CD4-positive, alpha-beta memory T cell (primary cell): ENCODE results near the gene TBX4. TPM values are rescaled to one million over a fixed set of nuclear protein-coding genes. Genes with fewer than 3 reads are reported as not detected.
"Not testable (repeated sequence)": the region's sequence is repeated elsewhere in the genome, so short reads cannot be mapped to it uniquely, and the experiment has no call there.

Experiments used
- CTCF ChIA-PET: fragments of 350-600 bp; sonication (Branson Sonifier 250); formaldehyde crosslinking; loops from one replicate; lab custom pipeline; 2021; ENCODE audit warnings: inconsistent platforms; ENCODE audit not compliant: partially characterized antibody; lab: Charles Lee
- POLR2A ChIA-PET: fragments of 350-600 bp; sonication (Branson Sonifier 250); formaldehyde crosslinking; loops from one replicate; lab custom pipeline; 2021; ENCODE audit not compliant: partially characterized antibody; lab: Charles Lee
- DNase-seq, 5 donors: peaks; one replicate each; pipeline versions ENCODE4 v3.0.0 to v3.0.0-alpha.2; 2020 to 2022; ENCODE audit warnings: mixed read lengths in 1 of 5
- H3K27ac ChIP-seq: one replicate; pipeline ENCODE4 v1.7.0; 2013; ENCODE audit warnings: low read depth, low read length
- H3K27me3 ChIP-seq: 2 replicates; pipeline ENCODE4 v1.7.0; 2013; ENCODE audit warnings: mild to moderate bottlenecking, low read length, moderate library complexity; ENCODE audit not compliant: insufficient read depth
- H3K36me3 ChIP-seq: 2 replicates; pipeline ENCODE4 v1.7.0; 2013; ENCODE audit warnings: mild to moderate bottlenecking, low read length, moderate library complexity; ENCODE audit not compliant: insufficient read depth
- H3K4me1 ChIP-seq: 2 replicates; pipeline ENCODE4 v1.7.0; 2013; ENCODE audit warnings: mild to moderate bottlenecking, low read length, moderate library complexity; ENCODE audit not compliant: insufficient read depth
- H3K4me3 ChIP-seq, 2 donors: one replicate each; pipeline ENCODE4 v1.7.0; 2013; ENCODE audit warnings: low read length in 2 of 2, mild to moderate bottlenecking in 1 of 2
- H3K9me3 ChIP-seq, 2 donors: one replicate each; pipeline ENCODE4 v1.7.0; 2013; ENCODE audit warnings: low read length in 2 of 2, control low read depth in 1 of 2; ENCODE audit not compliant: control insufficient read depth in 1 of 2
- H3K27ac Mint-ChIP-seq, 7 donors: one replicate each; pipeline ENCODE4 v1.8.0; 2020 to 2021; ENCODE audit warnings: mixed read lengths in 7 of 7, mild to moderate bottlenecking in 6 of 7, inconsistent platforms in 3 of 7, moderate library complexity in 3 of 7
- H3K27me3 Mint-ChIP-seq, 2 donors: one replicate each; pipeline ENCODE4 v1.8.0; 2020 to 2021; ENCODE audit warnings: mixed read lengths in 2 of 2
- H3K36me3 Mint-ChIP-seq, 2 donors: one replicate each; pipeline ENCODE4 v1.8.0; 2020 to 2021; ENCODE audit warnings: mixed read lengths in 2 of 2, inconsistent platforms in 1 of 2, mild to moderate bottlenecking in 1 of 2
- H3K4me1 Mint-ChIP-seq, 4 donors: one replicate each; pipeline ENCODE4 v1.8.0; 2020 to 2021; ENCODE audit warnings: mixed read lengths in 4 of 4, mild to moderate bottlenecking in 1 of 4
- H3K4me3 Mint-ChIP-seq, 8 donors: one replicate each; pipeline ENCODE4 v1.8.0; 2020 to 2021; ENCODE audit warnings: mixed read lengths in 8 of 8, mild to moderate bottlenecking in 7 of 8, moderate library complexity in 6 of 8, inconsistent platforms in 3 of 8
- H3K9me3 Mint-ChIP-seq, 8 donors: one replicate each; pipeline ENCODE4 v1.8.0; 2020 to 2021; ENCODE audit warnings: mixed read lengths in 8 of 8, mild to moderate bottlenecking in 5 of 8, inconsistent platforms in 3 of 8, moderate library complexity in 1 of 8
- intact Hi-C: fragments of 100-400 bp; cut with micrococcal nuclease; formaldehyde crosslinking; loops from one replicate; pipeline ENCODE4 v1.15.1; 2023
- polyA plus RNA-seq, 2 donors: library from polyadenylated mRNA; unstranded; fragments of 300-500 nt; fragmentation: Illumina TruSeq; gene quantifications; one replicate each; pipeline ENCODE4 v1.2.3, GENCODE V29; 2021
- total RNA-seq, 2 experiments: library from RNA; stranded (reverse); gene quantifications; one replicate each; pipeline ENCODE4 v1.2.3, GENCODE V29; 2021

The TBX4 gene
- total and polyA plus RNA-seq, 4 experiments from 2014 or later: not detected

GRCh38 chr17:61508912-61509311 lies 56.7 kb downstream of the TBX4 start:
- no peak overlapping the region for H3K27ac ChIP-seq
- no peaks in the 10 kb centered on the region for H3K27me3 ChIP-seq
- intact Hi-C loops: no loop called here
- DNase-seq: no peak
- H3K36me3 ChIP-seq: no peaks in the 10 kb centered on the region
- POLR2A ChIA-PET: no interaction called here
- H3K4me3 ChIP-seq: no peak overlapping the region
- no peaks in the 10 kb centered on the region for H3K4me1 ChIP-seq
- no peak overlapping the region for H3K27ac Mint-ChIP-seq
- H3K36me3 Mint-ChIP-seq: no peaks in the 10 kb centered on the region
- H3K4me1 Mint-ChIP-seq: no peaks in the 10 kb centered on the region
- no peaks in the 10 kb centered on the region for H3K9me3 ChIP-seq
- H3K4me3 Mint-ChIP-seq: no peak overlapping the region
- H3K27me3 Mint-ChIP-seq: peaks cover 20 to 25% of the 10 kb centered on the region in 2 donors
- CTCF ChIA-PET: no interaction called here
- no peaks in the 10 kb centered on the region for H3K9me3 Mint-ChIP-seq

GRCh38 chr17:61509454-61509853 lies 57.2 kb downstream of the TBX4 start:
- H3K4me3 Mint-ChIP-seq, H3K36me3 ChIP-seq, H3K27me3 ChIP-seq, H3K4me1 ChIP-seq, POLR2A ChIA-PET, H3K36me3 Mint-ChIP-seq, H3K9me3 ChIP-seq, CTCF ChIA-PET, H3K27ac Mint-ChIP-seq, H3K9me3 Mint-ChIP-seq, H3K4me3 ChIP-seq, H3K27ac ChIP-seq, H3K4me1 Mint-ChIP-seq, intact Hi-C loops, DNase-seq: not testable (repeated sequence)
- peaks cover 16 to 26% of the 10 kb centered on the region in 2 donors for H3K27me3 Mint-ChIP-seq

GRCh38 chr17:61510237-61510636 lies 58.0 kb downstream of the TBX4 start:
- H3K27ac Mint-ChIP-seq: no peak overlapping the region
- H3K4me3 Mint-ChIP-seq: no peak overlapping the region
- Histone ChIP-seq H3K9me3 (no peaks in the 10 kb centered on the region), H3K36me3 (no peaks in the 10 kb centered on the region), H3K27ac (no peak overlapping the region), H3K4me1 (no peaks in the 10 kb centered on the region), H3K27me3 (no peaks in the 10 kb centered on the region), H3K4me3 (no peak overlapping the region)
- ChIA-PET POLR2A (no interaction called here), CTCF (interaction anchor here (1.3 kb wide), 1 partner anchor 64 kb away, joined by 3 read pairs; no protein-coding TSS in a partner anchor)
- H3K4me1 Mint-ChIP-seq: no peaks in the 10 kb centered on the region
- no peaks in the 10 kb centered on the region for H3K36me3 Mint-ChIP-seq
- no peaks in the 10 kb centered on the region for H3K9me3 Mint-ChIP-seq
- intact Hi-C loops: no loop called here
- H3K27me3 Mint-ChIP-seq: peaks cover 11 to 23% of the 10 kb centered on the region in 2 donors
- DNase-seq: no peak

- no peak overlapping the region for H3K4me3 Mint-ChIP-seq
- Histone ChIP-seq H3K36me3 (no peaks in the 10 kb centered on the region), H3K4me1 (no peaks in the 10 kb centered on the region), H3K4me3 (no peak overlapping the region), H3K27ac (no peak overlapping the region), H3K9me3 (no peaks in the 10 kb centered on the region), H3K27me3 (no peaks in the 10 kb centered on the region)
- H3K9me3 Mint-ChIP-seq: no peaks in the 10 kb centered on the region
- H3K4me1 Mint-ChIP-seq: no peaks in the 10 kb centered on the region
- H3K27me3 Mint-ChIP-seq: peaks cover 8 to 19% of the 10 kb centered on the region in 2 donors
- ChIA-PET POLR2A (no interaction called here), CTCF (interaction anchor here (1.3 kb wide), 1 partner anchor 63 kb away, joined by 3 read pairs; no protein-coding TSS in a partner anchor)
- DNase-seq: no peak
- no peak overlapping the region for H3K27ac Mint-ChIP-seq
- intact Hi-C loops: no loop called here
- H3K36me3 Mint-ChIP-seq: no peaks in the 10 kb centered on the region
These were observed 58.8 kb downstream of the TBX4 start for GRCh38 chr17:61510991-61511390.

GRCh38 chr17:61511480-61512182 lies 59.4 kb downstream of the TBX4 start:
- H3K9me3 ChIP-seq: no peaks in the 10 kb centered on the region
- no peaks in the 10 kb centered on the region for H3K36me3 ChIP-seq
- no peak overlapping the region for H3K27ac ChIP-seq
- no peak overlapping the region for H3K4me3 Mint-ChIP-seq
- H3K4me3 ChIP-seq: no peak overlapping the region
- ChIA-PET POLR2A (no interaction called here), CTCF (no interaction called here)
- no peak for DNase-seq
- H3K4me1 ChIP-seq: no peaks in the 10 kb centered on the region
- H3K4me1 Mint-ChIP-seq: no peaks in the 10 kb centered on the region
- no peaks in the 10 kb centered on the region for H3K9me3 Mint-ChIP-seq
- intact Hi-C loops: no loop called here
- H3K27me3 ChIP-seq: no peaks in the 10 kb centered on the region
- H3K27me3 Mint-ChIP-seq: peaks cover 6 to 17% of the 10 kb centered on the region in 2 donors
- H3K27ac Mint-ChIP-seq: no peak overlapping the region
- no peaks in the 10 kb centered on the region for H3K36me3 Mint-ChIP-seq

- ChIA-PET CTCF (interaction anchor here (0.6 kb wide), 1 partner anchor 672 kb away, joined by 3 read pairs; no protein-coding TSS in a partner anchor), POLR2A (no interaction called here)
- Histone ChIP-seq H3K27ac (no peak overlapping the region), H3K27me3 (no peaks in the 10 kb centered on the region), H3K36me3 (no peaks in the 10 kb centered on the region), H3K4me1 (no peaks in the 10 kb centered on the region), H3K9me3 (no peaks in the 10 kb centered on the region), H3K4me3 (no peak overlapping the region)
- Mint-ChIP-seq H3K27me3 (peaks cover 2 to 14% of the 10 kb centered on the region in 2 donors), H3K36me3 (no peaks in the 10 kb centered on the region), H3K9me3 (no peaks in the 10 kb centered on the region), H3K27ac (no peak overlapping the region), H3K4me3 (no peak overlapping the region), H3K4me1 (no peaks in the 10 kb centered on the region)
- no peak for DNase-seq
- intact Hi-C loops: no loop called here
These were observed 62.3 kb downstream of the TBX4 start for GRCh38 chr17:61514491-61514890.

- CTCF ChIA-PET: no interaction called here
- DNase-seq: no peak
- POLR2A ChIA-PET: no interaction called here
- Histone ChIP-seq H3K27ac (no peak overlapping the region), H3K4me1 (no peaks in the 10 kb centered on the region), H3K9me3 (no peaks in the 10 kb centered on the region), H3K27me3 (no peaks in the 10 kb centered on the region), H3K4me3 (no peak overlapping the region), H3K36me3 (no peaks in the 10 kb centered on the region)
- intact Hi-C loops: no loop called here
- Mint-ChIP-seq H3K4me1 (peaks cover 0 to 1% (median 0%) of the 10 kb centered on the region in 4 donors), H3K36me3 (no peaks in the 10 kb centered on the region), H3K27me3 (peaks cover 6 to 17% of the 10 kb centered on the region in 2 donors), H3K4me3 (no peak overlapping the region), H3K9me3 (peaks cover 0 to 2% (median 0%) of the 10 kb centered on the region in 8 donors), H3K27ac (no peak overlapping the region)
These were observed 65.0 kb downstream of the TBX4 start for GRCh38 chr17:61517265-61517664.
